NCI-H2227 treated with DMSO at 0.1 percent for 48 hours (cell line): ENCODE data around the gene HDHD3.

ENCODE experiments used
- DNase-seq: peaks from one replicate; lab custom pipeline; 2025; lab: John Stamatoyannopoulos, UW

Gene HDHD3

GRCh38 chr9:113363336-113363735, 13.4 kb downstream of the HDHD3 start:
- no peak for DNase-seq

- DNase-seq = no peak
Measured at GRCh38 chr9:113361304-113362018, 15.3 kb downstream of the HDHD3 start.

- no peak for DNase-seq
Measured at GRCh38 chr9:113360242-113360842, 16.4 kb downstream of the HDHD3 start.

GRCh38 chr9:113359385-113359784, 17.4 kb downstream of the HDHD3 start:
- no peak for DNase-seq

- no peak for DNase-seq
Measured at GRCh38 chr9:113356686-113357292, 20.0 kb downstream of the HDHD3 start.

GRCh38 chr9:113355040-113355596, 21.7 kb downstream of the HDHD3 start:
- no peak for DNase-seq

- DNase-seq = no peak
Measured at GRCh38 chr9:113352411-113352810, 24.4 kb downstream of the HDHD3 start.

GRCh38 chr9:113352006-113352405, 24.8 kb downstream of the HDHD3 start:
- DNase-seq = no peak

- no peak for DNase-seq
Measured at GRCh38 chr9:113350937-113351336, 25.8 kb downstream of the HDHD3 start.

GRCh38 chr9:113350107-113350661, 26.6 kb downstream of the HDHD3 start:
- no peak for DNase-seq

- no peak for DNase-seq
Measured at GRCh38 chr9:113349445-113350094, 27.2 kb downstream of the HDHD3 start, which contains the start of gene BSPRY. Gene BSPRY, plus strand, starts transcription at chr9:113349541. Its CDS starts 39 bp downstream, at chr9:113349580.

- DNase-seq = no peak
Measured at GRCh38 chr9:113349066-113349444, 27.7 kb downstream of the HDHD3 start.

GRCh38 chr9:113348437-113348836, 28.3 kb downstream of the HDHD3 start:
- no peak for DNase-seq

- no peak for DNase-seq
Measured at GRCh38 chr9:113345671-113346070, 31.1 kb downstream of the HDHD3 start.

- no peak for DNase-seq
Measured at GRCh38 chr9:113345190-113345589, 31.6 kb downstream of the HDHD3 start.

GRCh38 chr9:113343732-113344231, 33.0 kb downstream of the HDHD3 start:
- DNase-seq = peak; percentile 77

- DNase-seq = no peak
Measured at GRCh38 chr9:113341712-113342410, 34.9 kb downstream of the HDHD3 start.

GRCh38 chr9:113340011-113340699, 36.6 kb downstream of the HDHD3 start, which contains the start of gene WDR31:
Gene WDR31, minus strand, starts transcription at chr9:113340275. Its CDS starts 8,253 bp downstream, at chr9:113332022.
- peak; percentile 88 for DNase-seq

- DNase-seq = no peak
Measured at GRCh38 chr9:113337714-113338113, 39.1 kb downstream of the HDHD3 start.

GRCh38 chr9:113331780-113332179, 45.0 kb downstream of the HDHD3 start:
- DNase-seq = no peak
